Inflammatory macrophage treated with lipopolysaccharide for 4 hours (primary cell): ENCODE data around the gene KCNG2.

Source experiments
- DNase-seq: peaks from one replicate; pipeline ENCODE4 v3.0.0-alpha.2; 2020

KCNG2 gene

GRCh38 chr18:79944126-79944731 lies 146.5 kb downstream of the KCNG2 start:
- peak; percentile 11 for DNase-seq

DNA sequence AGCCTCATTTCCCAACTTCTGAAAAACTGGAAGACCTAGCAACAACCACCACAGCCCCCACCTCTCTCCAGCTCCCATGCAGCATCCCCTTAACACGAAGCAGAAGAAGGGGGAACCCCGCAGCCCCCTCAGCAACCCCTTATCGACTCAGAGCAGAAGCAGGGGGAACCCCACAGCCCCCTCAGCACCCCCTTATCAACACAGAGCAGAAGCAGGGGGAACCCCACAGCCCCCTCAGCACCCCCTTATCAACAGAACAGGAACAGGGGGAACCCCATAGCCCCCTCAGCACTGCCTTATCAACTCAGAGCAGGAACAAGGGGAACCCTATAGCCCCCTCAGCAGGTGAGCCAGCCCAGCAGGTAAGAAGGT lies 147.0 kb downstream of the KCNG2 start:
- no peak for DNase-seq

GRCh38 chr18:79945118-79946042 lies 147.6 kb downstream of the KCNG2 start:
- DNase-seq: no peak

GRCh38 chr18:79947054-79947755 lies 149.5 kb downstream of the KCNG2 start:
- DNase-seq: no peak

- no peak for DNase-seq
Measured at GRCh38 chr18:79947881-79948610, 150.3 kb downstream of the KCNG2 start.

GRCh38 chr18:79948719-79949411 lies 151.1 kb downstream of the KCNG2 start:
- no peak for DNase-seq
